GM19438 (cell line): ENCODE results near the gene PLPPR2.
"Not testable (repeated sequence)": the region's sequence is repeated elsewhere in the genome, so short reads cannot be mapped to it uniquely, and the experiment has no call there.

Experiments used
- ATAC-seq: cut with Tn5 transposase; IDR thresholded peaks from one replicate; pipeline ENCODE4 v1.9.1; 2021; ENCODE audit warnings: low read depth; ENCODE audit not compliant: unreplicated experiment

The PLPPR2 gene

DNA sequence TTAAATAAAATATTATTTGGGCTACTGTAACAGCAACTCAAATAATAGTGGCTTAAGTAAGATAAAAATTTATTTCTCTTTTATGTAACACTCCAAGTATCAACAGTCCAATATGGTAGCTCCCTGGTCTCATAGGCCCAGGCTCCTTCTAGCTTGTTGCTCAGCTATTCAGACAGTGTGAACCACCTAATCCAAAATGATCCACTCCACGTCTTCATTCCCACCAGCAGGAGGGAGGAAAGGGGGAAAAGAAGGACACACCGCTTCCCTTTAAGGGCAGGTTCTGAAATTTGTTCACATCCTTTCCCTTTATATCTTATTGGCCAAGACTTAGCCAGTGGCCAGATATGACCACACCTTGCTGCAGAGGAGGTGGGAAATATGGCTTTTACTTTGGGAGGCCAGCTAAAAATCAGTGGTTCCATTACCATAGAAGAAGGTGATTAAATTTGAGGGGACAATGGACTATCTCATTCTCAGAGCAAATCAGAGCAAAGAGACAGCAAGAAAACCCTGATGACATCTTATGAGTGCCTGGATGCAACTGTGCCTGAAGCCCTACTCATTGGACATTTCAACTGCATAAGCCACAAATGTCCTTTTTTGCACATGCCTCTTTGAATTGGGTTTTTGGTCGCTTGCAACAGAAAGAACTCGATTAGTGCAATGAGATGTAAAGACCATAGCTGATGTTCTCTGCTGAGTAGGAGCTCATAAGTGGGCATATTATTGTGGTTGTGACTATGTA is 35.9 kb downstream of the PLPPR2 start:
- ATAC-seq: no peak

DNA sequence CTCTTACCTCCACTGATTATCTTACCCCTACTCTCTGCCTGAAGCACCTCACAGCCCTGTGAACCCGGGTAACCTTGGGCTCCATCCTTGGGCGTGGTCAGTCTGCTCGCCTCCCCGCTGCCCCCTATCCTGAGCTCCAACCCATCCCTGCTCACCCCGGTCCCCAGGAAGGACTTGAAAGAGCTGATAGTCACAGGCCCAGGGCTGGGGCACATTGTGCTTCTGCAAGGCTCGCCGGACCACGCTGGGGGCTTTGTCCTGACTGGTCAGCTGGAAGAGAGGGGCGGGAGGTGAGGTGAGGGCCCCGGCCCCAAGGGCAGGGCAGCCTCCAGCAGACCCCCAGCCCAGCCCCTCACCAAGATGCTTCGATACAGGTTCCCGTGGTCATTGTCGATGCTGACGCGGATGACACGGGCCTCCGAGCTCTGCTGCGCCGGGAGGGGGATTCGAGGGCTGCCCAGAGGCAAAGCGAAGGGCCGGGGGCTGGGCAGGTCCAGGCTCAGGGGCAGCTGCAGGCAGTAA is 41.9 kb downstream of the PLPPR2 start:
- ATAC-seq: no peak

DNA sequence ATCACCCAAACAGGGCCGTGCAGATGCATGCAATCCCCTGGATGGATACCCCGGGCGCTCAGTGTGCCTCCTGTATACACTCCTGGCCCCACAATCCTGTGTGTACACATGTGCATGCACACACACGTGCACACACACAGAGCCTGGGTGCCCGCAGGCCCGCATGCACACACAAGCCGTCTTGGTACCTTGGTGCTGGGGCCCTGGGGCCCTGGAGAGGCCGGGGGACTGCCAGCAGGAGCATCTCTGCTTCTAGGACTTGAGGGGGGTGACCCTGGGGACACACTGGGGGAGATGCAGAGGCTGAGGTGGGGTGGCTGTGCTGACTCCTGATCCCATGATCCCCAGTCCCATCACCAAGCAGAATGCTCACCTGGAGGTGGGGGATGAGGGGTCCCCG is 44.4 kb downstream of the PLPPR2 start:
- ATAC-seq: no peak

DNA sequence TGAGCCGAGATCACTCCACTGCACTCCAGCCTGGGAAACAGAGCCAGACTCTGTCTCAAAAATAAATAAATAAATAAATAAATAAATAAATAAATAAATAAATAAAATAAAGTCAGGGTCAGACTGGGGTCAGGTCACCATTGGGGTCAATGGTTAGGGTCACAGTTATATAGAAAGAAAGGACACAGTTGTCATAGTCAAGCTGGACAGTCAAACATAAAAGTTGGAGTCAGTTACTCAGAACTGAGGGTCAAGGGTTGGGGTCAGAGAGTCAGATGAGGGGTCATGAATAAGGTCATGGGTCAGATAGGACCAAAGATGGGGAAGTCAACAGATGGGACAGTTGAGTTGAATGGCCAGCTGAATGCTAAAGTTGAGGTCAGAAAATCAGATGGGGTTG is 45.6 kb downstream of the PLPPR2 start:
- no peak for ATAC-seq

DNA sequence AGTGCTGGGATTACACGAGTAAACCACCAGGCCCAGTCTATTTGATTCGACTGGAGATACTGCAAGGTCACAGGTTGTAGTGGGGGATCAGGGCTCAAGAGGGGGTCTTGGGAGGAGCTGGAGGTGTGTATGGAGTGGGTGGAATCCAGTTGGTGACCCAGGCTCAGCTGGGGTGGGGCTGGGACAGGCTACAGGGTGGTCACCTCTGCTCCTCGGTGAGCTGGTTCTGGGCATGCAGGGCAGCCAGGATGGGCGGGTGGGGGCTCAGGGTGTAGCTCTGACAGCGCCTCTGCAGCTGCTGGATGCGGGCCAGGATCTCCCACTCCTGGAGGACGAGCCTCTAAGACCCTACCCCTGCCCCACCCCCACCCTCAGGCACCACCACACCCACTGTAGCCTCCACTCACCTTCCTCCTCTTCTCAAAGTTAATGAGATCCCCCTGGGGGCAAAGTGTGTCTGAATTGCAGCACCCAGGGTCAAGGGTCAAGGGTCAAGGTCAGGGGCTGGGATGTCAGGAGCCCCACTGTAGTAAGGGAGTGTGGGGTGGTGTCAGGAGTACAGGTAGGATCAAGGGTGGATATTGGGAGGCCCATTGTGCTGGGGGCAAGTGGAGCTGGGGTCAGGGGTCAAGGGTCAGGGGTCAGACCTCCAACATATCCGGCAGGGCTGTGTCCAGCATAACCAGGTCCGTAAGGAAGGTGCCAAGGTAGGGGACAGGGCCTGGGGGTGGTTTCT is 46.7 kb downstream of the PLPPR2 start:
- no peak for ATAC-seq

DNA sequence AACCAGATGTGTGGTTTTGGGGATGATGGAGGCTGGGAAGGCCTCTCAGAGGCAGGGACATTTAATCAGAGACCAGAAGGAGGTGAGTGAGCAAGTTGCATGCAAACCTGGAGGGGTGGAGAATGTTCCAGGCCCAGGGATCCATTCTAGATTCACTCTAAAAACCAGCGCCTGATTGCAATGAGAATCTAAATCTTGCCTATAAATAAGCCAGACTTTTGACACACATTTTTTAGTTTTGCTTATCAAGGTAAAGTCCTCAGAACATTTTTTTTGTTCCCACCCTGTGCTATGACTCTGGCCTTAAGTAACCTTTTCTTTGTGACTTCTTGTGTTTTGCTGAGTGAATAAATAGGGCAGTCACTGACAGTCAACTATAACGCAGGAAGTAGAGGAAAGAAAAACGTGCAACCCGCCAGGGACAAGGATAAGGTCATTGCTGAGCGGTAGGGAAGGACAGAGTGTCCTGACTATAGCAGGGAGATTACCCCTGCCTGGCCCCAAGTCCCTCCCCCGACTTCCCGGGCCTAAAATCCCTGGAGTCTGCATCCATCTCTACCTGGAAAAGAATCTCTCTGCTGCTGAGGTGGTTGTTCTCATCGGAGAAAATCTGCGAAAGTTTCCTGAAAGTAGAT is 49.5 kb downstream of the PLPPR2 start:
- no peak for ATAC-seq

DNA sequence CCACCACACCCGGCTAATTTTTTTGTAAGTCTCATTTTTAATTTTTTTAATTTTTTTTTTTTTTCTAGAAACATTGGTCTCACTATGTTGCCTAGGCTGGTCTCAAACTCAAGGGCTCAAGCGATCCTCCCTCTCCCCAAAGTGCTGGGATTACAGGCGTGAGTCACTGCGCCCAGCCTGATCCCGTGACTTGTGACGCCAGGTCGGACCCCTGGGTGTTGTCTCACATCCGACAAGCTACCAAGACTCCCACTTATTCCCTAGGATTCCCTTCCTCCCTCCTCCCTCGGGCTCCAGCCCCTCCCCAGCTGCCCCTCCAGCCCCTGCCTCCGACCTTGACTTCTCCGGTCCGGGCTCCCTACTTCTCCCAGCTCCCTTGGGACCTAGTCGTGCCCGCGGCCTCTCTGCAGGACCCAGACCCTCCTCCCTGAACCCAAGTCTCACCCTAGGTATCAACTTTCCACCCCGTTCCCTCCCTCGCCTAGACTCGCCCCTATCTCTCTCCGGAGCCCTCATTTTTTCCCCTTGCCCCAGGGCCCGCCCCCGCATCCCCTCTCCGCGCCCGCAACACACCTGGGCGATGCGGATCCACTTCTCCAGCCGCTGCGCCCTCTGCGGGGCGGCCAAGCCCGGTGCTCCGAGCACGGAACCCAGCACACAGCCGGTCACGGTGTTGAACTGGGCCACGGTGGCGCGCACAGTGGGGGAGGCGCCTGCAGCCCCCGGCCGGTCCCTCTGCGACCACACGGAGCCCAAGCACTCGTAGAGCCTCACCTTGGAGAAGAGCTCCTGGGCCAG is 50.8 kb downstream of the PLPPR2 start:
- no peak for ATAC-seq

DNA sequence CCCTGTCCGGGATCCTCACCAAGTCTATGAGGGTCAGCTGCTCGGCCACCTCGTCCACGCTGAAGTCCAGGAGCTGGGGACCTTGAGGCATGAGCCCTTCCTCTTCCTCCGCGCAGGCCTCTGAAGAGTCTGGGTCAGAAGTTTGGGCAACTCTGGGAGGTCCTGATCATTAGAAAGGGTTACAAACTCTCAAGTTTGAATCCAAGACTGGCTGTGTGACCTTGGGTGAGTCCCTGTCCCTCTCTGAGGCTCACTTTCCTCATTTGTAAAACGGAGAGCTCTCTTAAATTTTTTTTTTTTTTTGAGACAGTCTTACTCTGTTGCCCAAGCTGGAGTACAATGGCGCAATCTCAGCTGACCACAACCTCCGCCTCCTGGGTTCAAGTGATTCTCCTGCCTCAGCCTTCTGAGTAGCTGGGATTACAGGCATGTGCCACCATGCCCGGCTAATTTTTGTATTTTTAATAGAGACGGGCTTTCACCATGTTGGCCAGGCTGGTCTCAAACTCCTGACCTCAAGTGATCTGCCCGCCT is 51.5 kb downstream of the PLPPR2 start:
- not testable (repeated sequence) for ATAC-seq

DNA sequence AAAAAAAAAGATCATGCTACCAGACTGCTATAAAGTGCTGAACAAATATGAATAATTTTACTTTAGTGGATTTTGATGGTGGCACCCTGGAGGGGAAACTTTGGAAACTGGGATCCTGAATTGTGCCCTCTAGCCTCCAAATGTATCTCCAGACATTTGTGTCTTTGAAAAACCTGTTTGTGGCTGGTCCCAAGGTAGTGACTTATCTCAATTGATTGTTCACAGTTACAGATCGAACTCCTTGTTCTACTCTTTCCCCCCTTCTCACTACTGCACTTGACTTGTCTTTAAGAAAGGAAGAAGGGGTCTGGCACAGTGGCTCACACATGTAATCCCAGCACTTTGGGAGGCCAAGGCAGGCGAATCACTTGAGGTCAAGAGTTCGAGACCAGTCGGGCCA is 53.4 kb downstream of the PLPPR2 start:
- ATAC-seq: no peak

DNA sequence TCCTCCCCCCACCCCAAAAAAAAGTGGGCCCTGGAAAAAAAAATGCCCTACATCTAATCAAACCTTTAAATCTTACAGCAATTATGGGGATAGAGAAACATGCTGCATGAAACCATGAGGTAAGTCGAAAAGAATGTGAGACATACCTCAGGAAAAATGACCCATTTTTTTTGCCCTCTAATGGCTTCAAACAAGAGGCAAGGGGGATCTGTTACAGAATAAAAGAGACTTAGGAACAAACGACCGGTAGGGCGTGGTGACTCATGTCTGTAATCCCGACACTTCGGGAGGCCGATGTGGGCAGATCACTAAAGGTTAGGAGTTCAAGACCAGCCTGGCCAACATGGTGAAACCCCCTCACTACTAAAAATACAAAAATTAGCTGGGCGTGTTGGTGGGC is 55.5 kb downstream of the PLPPR2 start:
- ATAC-seq: no peak

DNA sequence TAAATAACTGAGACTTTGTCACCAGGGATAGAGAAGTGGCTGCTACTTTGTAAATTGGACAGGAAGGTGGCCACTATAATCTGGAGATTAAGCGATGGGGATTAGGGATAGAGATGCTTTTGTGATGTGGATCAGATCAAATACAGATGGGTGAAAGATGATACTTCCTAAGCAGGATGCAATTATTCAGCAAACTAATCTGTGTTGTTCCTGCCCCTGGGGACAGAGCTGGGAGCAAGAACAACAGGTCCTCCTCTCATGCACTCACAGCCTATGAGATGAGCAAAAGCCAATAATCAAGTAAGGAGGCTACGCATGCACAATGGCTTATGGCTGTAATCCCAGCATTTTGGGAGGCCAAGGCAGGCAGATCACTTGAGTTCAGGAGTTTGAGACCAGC is 59.3 kb downstream of the PLPPR2 start:
- ATAC-seq: no peak
